Memory B cell (primary cell): ENCODE measurements around the gene RAB11FIP4.
"Not testable (repeated sequence)": the region's sequence is repeated elsewhere in the genome, so short reads cannot be mapped to it uniquely, and the experiment has no call there.

Experiments used
- ATAC-seq: fragments of 150-1000 bp; cut with Tn5 transposase; 2 replicates; pipeline ENCODE4 v1.10.0; 2021; ENCODE audit warnings: low read depth, mild to moderate bottlenecking, moderate library complexity
- DNase-seq, 2 donors: peaks; one replicate each; pipeline ENCODE4 v3.0.0; 2022; ENCODE audit warnings: low spot score in 2 of 2
- H3K27ac Mint-ChIP-seq: one replicate; pipeline ENCODE4 v1.8.0; 2022; ENCODE audit warnings: mild to moderate bottlenecking, moderate library complexity, mixed read lengths
- H3K27me3 Mint-ChIP-seq: one replicate; pipeline ENCODE4 v1.8.0; 2022; ENCODE audit warnings: mixed read lengths
- H3K36me3 Mint-ChIP-seq: one replicate; pipeline ENCODE4 v1.8.0; 2022; ENCODE audit warnings: mild to moderate bottlenecking, mixed read lengths
- H3K4me1 Mint-ChIP-seq: one replicate; pipeline ENCODE4 v1.8.0; 2022; ENCODE audit warnings: mixed read lengths
- H3K4me3 Mint-ChIP-seq: one replicate; pipeline ENCODE4 v1.8.0; 2022; ENCODE audit warnings: mild to moderate bottlenecking, moderate library complexity, mixed read lengths
- H3K9me3 Mint-ChIP-seq: one replicate; pipeline ENCODE4 v1.8.0; 2022; ENCODE audit warnings: mixed read lengths

The RAB11FIP4 gene, protein sequence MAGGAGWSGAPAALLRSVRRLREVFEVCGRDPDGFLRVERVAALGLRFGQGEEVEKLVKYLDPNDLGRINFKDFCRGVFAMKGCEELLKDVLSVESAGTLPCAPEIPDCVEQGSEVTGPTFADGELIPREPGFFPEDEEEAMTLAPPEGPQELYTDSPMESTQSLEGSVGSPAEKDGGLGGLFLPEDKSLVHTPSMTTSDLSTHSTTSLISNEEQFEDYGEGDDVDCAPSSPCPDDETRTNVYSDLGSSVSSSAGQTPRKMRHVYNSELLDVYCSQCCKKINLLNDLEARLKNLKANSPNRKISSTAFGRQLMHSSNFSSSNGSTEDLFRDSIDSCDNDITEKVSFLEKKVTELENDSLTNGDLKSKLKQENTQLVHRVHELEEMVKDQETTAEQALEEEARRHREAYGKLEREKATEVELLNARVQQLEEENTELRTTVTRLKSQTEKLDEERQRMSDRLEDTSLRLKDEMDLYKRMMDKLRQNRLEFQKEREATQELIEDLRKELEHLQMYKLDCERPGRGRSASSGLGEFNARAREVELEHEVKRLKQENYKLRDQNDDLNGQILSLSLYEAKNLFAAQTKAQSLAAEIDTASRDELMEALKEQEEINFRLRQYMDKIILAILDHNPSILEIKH

DNA sequence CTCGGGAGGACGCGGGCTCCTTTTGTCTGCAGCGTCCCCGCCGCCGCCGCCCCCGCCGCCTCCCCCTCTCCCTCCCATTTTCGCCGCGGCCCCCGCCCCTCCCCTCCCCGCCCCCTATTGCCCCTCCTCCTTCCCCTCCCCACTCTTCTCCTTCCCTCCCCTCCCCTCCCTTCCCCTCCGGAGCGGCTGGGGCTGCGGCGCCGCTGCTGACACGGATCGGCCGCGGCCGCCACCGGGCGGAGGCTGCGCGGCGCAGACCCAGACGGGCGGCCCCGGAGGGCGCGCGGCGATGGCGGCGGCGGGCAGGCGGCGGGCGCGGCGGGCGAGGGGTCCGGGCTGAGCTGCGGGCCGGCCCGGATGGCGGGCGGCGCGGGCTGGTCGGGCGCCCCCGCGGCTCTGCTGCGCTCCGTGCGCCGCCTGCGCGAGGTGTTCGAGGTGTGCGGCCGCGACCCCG is at the start of gene RAB11FIP4:
Gene RAB11FIP4, plus strand, starts transcription at position 180 of the 454 bp plus-strand sequence. Its CDS starts 178 bp downstream, at position 358.
- no peak within 1 kb of the TSS for H3K27ac Mint-ChIP-seq
- peaks cover 11% of the 10 kb centered on the region for H3K4me1 Mint-ChIP-seq
- H3K36me3 Mint-ChIP-seq: no peaks in the 10 kb centered on the region
- ATAC-seq: peak; percentile 54
- H3K27me3 Mint-ChIP-seq: peaks cover 21% of the 10 kb centered on the region
- no peaks in the 10 kb centered on the region for H3K9me3 Mint-ChIP-seq
- peak within 1 kb of the TSS; percentile 75 for H3K4me3 Mint-ChIP-seq
- no peak for DNase-seq

DNA sequence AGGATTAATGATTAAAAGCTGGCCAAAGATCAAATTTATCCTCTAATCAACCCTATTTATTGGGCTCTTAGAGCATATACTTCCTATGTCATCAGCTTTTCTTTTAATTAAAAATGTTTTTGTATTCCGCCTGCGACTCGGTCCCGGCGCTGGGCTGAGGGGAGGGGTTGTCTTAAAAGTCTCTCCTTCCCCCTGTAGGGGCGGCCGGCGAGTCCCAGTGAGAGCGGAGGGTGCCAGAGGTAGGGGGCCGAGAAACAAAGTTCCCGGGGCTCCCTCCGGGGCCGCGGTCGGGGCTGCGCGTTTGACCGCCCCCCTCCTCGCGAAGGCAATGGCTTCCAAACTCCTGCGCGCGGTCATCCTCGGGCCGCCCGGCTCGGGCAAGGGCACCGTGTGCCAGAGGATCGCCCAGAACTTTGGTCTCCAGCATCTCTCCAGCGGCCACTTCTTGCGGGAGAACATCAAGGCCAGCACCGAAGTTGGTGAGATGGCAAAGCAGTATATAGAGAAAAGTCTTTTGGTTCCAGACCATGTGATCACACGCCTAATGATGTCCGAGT is 46.2 kb upstream of the RAB11FIP4 start:
- not testable (repeated sequence) for ATAC-seq, H3K27me3 Mint-ChIP-seq, DNase-seq, H3K9me3 Mint-ChIP-seq, H3K4me1 Mint-ChIP-seq, H3K27ac Mint-ChIP-seq, H3K4me3 Mint-ChIP-seq
- peaks cover 20% of the 10 kb centered on the region for H3K36me3 Mint-ChIP-seq

DNA sequence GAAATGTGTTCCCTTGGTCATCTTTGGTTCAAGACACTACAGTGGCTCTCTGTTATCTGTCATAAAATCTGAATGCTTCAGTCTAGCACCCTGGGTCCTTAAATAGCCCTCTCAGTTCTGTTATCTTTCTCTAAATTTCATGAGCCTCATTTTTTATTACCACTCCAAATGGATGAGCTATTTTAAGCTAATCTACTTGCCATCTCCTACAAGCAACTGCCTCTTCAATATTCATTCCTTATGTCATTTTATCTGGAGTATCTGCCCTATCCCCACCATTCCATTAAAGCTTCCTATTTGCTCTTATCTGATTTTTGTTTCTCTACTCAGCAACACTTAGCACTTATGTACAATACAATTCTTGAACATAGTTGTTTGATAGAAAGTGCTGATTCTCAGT is 42.0 kb upstream of the RAB11FIP4 start:
- no peak for ATAC-seq
- no peaks in the 10 kb centered on the region for H3K4me1 Mint-ChIP-seq
- no peaks in the 10 kb centered on the region for H3K9me3 Mint-ChIP-seq
- H3K4me3 Mint-ChIP-seq: no peak overlapping the region
- no peak for DNase-seq
- H3K36me3 Mint-ChIP-seq: peaks cover 19% of the 10 kb centered on the region
- H3K27ac Mint-ChIP-seq: no peak overlapping the region
- no peaks in the 10 kb centered on the region for H3K27me3 Mint-ChIP-seq

DNA sequence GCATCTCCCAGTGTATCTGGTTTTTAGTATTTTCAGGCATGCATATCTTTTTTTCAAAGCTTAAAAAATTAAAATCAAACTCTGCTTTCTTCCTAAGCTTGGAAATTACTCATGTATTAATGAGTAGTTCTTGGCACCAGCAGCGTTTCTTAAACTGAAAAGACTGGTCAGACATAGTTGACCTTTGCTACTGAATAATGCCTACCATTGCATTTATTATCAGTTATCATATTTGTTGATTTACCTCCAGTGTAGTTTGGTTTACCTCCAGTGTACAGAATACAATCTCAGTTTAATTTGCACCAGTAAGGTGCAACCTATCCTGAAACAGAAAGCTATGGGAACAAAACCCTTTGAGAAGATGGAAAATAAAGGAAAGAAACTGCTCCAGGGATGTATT is 35.5 kb upstream of the RAB11FIP4 start:
- H3K9me3 Mint-ChIP-seq: no peaks in the 10 kb centered on the region
- H3K4me1 Mint-ChIP-seq: no peaks in the 10 kb centered on the region
- peaks cover 34% of the 10 kb centered on the region for H3K36me3 Mint-ChIP-seq
- H3K27ac Mint-ChIP-seq: no peak overlapping the region
- DNase-seq (no peak), ATAC-seq (no peak)
- no peaks in the 10 kb centered on the region for H3K27me3 Mint-ChIP-seq
- no peak overlapping the region for H3K4me3 Mint-ChIP-seq

DNA sequence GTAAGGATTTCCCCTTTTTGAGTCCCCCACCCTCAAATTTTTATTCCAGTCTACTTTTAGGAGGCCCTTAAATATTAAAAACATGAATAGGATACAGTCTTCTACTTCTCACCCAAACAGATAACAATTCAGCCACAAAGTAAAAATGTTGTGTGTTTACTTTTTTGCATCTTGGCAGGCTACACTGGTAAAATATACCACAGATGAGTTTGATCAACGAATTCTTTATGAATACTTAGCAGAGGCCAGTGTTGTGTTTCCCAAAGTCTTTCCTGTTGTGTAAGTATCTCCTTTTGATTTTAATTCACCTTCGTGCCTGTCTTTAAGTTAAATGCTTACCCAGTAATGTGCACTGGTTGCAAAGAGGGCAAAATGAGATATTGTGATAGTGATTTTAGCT is 34.4 kb upstream of the RAB11FIP4 start:
- ATAC-seq (no peak), DNase-seq (no peak)
- no peak overlapping the region for H3K27ac Mint-ChIP-seq
- no peak overlapping the region for H3K4me3 Mint-ChIP-seq
- no peaks in the 10 kb centered on the region for H3K27me3 Mint-ChIP-seq
- peaks cover 39% of the 10 kb centered on the region for H3K36me3 Mint-ChIP-seq
- H3K4me1 Mint-ChIP-seq: no peaks in the 10 kb centered on the region
- H3K9me3 Mint-ChIP-seq: no peaks in the 10 kb centered on the region

DNA sequence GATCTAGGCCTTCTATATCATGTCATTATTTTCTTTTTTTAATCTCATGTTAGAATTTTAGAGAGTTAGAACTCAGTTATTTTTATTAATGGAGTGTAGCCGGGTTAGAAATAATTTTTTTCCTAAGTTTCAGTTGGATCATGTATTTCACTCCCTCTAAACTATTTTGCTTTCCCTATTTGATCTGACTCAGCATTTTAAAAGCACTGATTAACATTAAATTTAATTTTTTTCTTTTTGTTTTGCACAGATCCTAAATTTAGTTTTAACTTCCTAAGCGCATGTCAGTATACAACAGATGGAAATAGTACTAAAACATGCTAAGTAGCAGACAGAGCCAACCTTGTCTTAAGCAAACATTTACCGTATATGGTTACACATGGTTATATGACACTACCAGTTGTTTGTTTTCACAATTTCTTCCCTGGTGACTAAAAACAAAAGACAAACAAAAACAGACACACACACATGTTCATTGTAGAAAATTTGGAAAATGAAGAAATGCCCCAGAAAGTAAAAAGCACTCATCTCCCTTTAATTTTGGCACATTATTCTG is 33.6 kb upstream of the RAB11FIP4 start:
- Mint-ChIP-seq H3K4me1 (no peaks in the 10 kb centered on the region), H3K27me3 (no peaks in the 10 kb centered on the region), H3K27ac (no peak overlapping the region), H3K9me3 (no peaks in the 10 kb centered on the region), H3K36me3 (peaks cover 36% of the 10 kb centered on the region), H3K4me3 (no peak overlapping the region)
- ATAC-seq (no peak), DNase-seq (no peak)

DNA sequence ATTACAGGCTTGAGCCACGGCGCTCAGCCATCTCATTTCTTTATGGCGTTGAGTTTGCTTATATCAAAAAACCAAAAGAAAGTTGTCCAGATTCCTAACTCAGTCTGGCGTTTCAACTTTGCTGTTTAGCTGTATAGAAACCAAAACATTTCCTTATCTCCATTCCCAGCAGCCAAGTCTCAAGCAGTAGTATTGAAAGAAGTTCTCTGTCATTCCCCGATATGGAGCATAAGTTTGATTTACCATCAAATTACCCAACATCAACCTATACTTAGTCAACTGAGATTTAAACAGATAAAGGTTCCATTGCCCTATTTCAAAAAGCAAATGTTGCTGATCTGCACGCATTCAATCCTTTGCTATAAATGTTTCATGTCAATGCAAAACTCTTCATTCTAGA is 27.5 kb upstream of the RAB11FIP4 start:
- H3K36me3 Mint-ChIP-seq: peaks cover 28% of the 10 kb centered on the region
- no peak overlapping the region for H3K27ac Mint-ChIP-seq
- DNase-seq (no peak), ATAC-seq (no peak)
- H3K9me3 Mint-ChIP-seq: no peaks in the 10 kb centered on the region
- H3K4me3 Mint-ChIP-seq: no peak overlapping the region
- no peaks in the 10 kb centered on the region for H3K4me1 Mint-ChIP-seq
- no peaks in the 10 kb centered on the region for H3K27me3 Mint-ChIP-seq

DNA sequence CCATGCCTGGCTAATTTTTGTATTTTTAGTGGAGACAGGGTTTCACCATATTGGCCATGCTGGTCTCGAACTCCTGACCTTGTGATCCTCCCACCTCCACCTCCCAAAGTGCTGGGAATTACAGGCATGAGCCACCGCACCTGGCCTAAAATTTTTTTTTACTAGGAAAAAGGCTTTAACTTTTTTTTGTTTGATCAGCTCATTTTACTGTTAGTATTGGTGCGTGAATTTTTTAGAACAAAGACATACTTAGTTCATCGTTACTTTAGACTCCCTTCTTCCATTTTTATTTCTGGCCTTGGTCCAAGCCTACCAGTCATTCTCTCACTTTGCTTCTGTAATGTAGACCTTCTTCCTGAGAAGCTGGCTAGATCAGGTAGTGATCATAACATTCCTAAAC is 25.4 kb upstream of the RAB11FIP4 start:
- ATAC-seq: no peak
- Mint-ChIP-seq H3K4me3 (no peak overlapping the region), H3K9me3 (no peaks in the 10 kb centered on the region), H3K27me3 (no peaks in the 10 kb centered on the region), H3K4me1 (peaks cover 13% of the 10 kb centered on the region), H3K27ac (no peak overlapping the region), H3K36me3 (peaks cover 16% of the 10 kb centered on the region)
- DNase-seq: no peak

DNA sequence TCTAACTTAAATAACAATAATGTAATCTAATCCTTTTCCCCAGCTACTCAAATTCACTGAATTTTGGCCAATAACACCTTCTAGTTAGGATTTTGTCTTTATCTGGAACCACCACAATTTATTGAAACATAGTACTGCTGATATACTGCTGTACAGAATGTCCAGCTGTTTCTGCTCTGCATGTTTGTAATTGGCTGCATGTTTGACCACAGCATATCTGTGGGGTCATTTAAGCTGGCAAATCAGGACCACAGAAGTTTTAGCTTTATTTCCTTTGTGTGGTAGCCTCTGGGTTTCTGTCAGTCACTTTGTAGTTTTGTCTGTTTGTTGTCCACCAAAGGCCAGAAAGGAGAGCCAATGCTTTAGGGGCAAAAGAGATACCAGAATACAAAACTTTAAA is 22.2 kb upstream of the RAB11FIP4 start:
- Mint-ChIP-seq H3K36me3 (peaks cover 9% of the 10 kb centered on the region), H3K27me3 (no peaks in the 10 kb centered on the region), H3K9me3 (no peaks in the 10 kb centered on the region), H3K4me3 (no peak overlapping the region), H3K27ac (no peak overlapping the region), H3K4me1 (peaks cover 22% of the 10 kb centered on the region)
- no peak for DNase-seq
- ATAC-seq: no peak

DNA sequence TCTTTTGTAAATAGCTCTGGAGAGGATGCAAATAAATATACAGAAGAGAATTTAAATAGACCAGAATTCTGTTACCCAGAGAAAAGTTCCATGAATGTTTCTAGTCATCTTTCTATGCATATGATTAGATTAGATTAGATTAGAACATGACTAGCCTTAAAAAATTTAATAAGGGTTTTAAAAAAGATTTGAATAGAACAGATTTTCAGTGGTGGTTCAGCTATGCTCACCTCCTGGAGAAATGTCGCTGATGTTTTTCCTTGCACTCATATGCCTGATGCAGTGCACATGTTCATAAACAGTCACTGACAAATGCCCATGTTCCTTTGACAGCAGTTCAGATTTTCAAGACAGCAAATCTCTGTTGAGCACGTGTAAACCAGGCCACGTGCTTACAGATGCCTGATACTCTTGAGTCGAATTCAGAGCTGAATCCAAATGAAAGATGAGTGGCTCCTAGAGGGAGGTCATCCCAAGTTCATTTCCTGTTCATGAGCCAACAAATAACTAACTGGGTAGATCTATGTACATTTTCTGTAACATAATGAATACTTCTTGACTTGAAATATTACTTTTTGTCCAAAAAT is 19.9 kb upstream of the RAB11FIP4 start:
- DNase-seq: no peak
- Mint-ChIP-seq H3K27me3 (no peaks in the 10 kb centered on the region), H3K4me3 (no peak overlapping the region), H3K27ac (no peak overlapping the region), H3K9me3 (no peaks in the 10 kb centered on the region), H3K4me1 (peaks cover 22% of the 10 kb centered on the region), H3K36me3 (peaks cover 10% of the 10 kb centered on the region)
- ATAC-seq: no peak

DNA sequence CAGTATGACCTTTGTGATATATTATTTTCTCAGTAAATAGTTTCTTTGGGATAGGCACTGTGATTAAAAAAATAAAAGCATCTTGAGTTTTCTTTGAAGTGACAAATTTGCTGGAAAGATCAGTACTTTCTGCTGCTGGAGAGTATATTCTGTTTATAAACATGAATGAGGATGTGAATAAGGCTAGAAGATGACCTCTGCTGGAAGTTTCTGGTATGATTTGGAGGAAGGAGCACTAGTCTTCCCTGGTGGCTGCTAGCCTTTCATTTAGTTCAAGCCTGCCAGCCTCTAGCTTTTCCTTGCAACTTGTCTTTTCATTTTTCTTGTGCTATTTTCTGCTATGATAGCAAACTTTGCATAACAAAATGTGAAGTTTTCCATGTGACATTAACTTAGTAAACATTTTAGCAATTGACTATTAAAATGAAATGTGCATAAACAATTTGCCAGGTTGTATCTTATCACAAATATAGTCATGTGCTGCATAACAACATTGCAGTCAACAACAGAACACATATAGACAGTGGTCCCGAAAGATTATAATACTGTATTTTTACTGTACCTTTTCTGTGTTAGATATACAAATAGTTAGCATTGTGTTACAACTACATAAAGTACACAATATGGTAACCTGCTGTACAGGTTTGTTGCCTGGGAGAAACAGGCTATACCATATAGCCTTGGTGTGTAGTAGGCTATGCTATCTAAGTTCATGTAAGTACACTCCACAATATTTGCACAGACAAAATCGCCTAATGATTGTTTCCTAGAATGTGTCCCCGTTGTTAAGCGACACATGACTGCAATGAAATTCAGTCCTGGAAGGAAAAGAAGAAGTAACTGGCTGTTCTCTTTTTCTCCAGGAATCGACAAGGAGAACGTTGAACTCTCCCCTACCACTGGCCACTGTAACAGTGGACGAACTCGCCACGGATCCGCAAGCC is 18.1 kb upstream of the RAB11FIP4 start:
- Mint-ChIP-seq H3K4me1 (peaks cover 22% of the 10 kb centered on the region), H3K4me3 (no peak overlapping the region), H3K27me3 (no peaks in the 10 kb centered on the region), H3K9me3 (no peaks in the 10 kb centered on the region), H3K36me3 (peaks cover 11% of the 10 kb centered on the region), H3K27ac (no peak overlapping the region)
- peak; percentile 87 for ATAC-seq
- DNase-seq: peak in 1 of 2 donors; percentile 58

DNA sequence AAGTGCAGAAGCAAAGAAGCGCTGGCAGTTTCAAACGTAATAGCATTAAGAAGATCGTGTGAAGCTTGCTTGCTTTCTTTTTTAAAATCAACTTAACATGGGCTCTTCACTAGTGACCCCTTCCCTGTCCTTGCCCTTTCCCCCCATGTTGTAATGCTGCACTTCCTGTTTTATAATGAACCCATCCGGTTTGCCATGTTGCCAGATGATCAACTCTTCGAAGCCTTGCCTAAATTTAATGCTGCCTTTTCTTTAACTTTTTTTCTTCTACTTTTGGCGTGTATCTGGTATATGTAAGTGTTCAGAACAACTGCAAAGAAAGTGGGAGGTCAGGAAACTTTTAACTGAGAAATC is 17.4 kb upstream of the RAB11FIP4 start:
- Mint-ChIP-seq H3K4me1 (peaks cover 22% of the 10 kb centered on the region), H3K36me3 (peaks cover 11% of the 10 kb centered on the region), H3K4me3 (no peak overlapping the region), H3K27ac (no peak overlapping the region), H3K27me3 (no peaks in the 10 kb centered on the region), H3K9me3 (no peaks in the 10 kb centered on the region)
- ATAC-seq (no peak), DNase-seq (no peak)

DNA sequence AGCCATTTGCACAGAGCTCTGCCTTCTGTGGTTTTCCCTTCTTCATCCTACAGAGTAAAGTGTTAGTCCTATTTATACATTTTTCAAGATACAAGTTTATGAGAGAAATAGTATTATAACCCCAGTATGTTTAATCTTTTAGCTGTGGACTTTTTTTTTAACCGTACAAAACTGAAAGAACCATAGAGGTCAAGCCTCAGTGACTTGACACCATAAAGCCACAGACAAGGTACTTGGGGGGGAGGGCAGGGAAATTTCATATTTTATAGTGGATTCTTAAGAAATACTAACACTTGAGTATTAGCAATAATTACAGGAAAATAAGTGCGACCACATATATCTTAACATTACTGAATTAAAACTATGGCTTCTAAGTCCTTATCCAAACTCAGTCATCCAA is 17.0 kb upstream of the RAB11FIP4 start:
- H3K36me3 Mint-ChIP-seq: peaks cover 11% of the 10 kb centered on the region
- ATAC-seq: no peak

More for the DNA sequence above, 17.0 kb upstream of the RAB11FIP4 start:
- no peak overlapping the region for H3K4me3 Mint-ChIP-seq
- no peaks in the 10 kb centered on the region for H3K27me3 Mint-ChIP-seq
- H3K4me1 Mint-ChIP-seq: peaks cover 19% of the 10 kb centered on the region
- no peaks in the 10 kb centered on the region for H3K9me3 Mint-ChIP-seq
- no peak overlapping the region for H3K27ac Mint-ChIP-seq
- DNase-seq: no peak
